Smooth muscle cell (in vitro differentiated cells): ENCODE measurements around the gene ZNF345. TPM values are rescaled to one million over a fixed set of nuclear protein-coding genes. Genes with fewer than 3 reads are reported as not detected.

ENCODE experiments used
- DNase-seq: peaks from one replicate; lab custom pipeline; 2025; ENCODE audit not compliant: unreplicated experiment; lab: John Stamatoyannopoulos, UW
- H2AFZ ChIP-seq: fragments of 200-600 bp; sonication (generic); 2 replicates; pipeline ENCODE4 v1.6.0; 2016; ENCODE audit warnings: antibody characterized with exemption, low read depth, mild to moderate bottlenecking
- H3F3A ChIP-seq: fragments of 200-600 bp; sonication (generic); 2 replicates; pipeline ENCODE4 v1.6.0; 2017; ENCODE audit warnings: antibody characterized with exemption, low read depth
- H3K27ac ChIP-seq: fragments of 200-600 bp; sonication (generic); 2 replicates; pipeline ENCODE4 v1.5.1; 2016; ENCODE audit warnings: low read depth, mild to moderate bottlenecking
- H3K27me3 ChIP-seq: fragments of 200-600 bp; sonication (generic); 2 replicates; pipeline ENCODE4 v1.6.1; 2016; ENCODE audit warnings: low read depth, mild to moderate bottlenecking
- H3K36me3 ChIP-seq: fragments of 200-600 bp; sonication (generic); 2 replicates; pipeline ENCODE4 v1.5.1; 2016; ENCODE audit warnings: low read depth
- H3K4me1 ChIP-seq: fragments of 200-600 bp; sonication (generic); 2 replicates; pipeline ENCODE4 v1.5.1; 2016; ENCODE audit warnings: low read depth
- H3K4me2 ChIP-seq: fragments of 200-600 bp; sonication (generic); 2 replicates; pipeline ENCODE4 v1.6.0; 2016; ENCODE audit warnings: mild to moderate bottlenecking
- H3K4me3 ChIP-seq: fragments of 200-600 bp; sonication (generic); 2 replicates; pipeline ENCODE4 v1.5.1; 2016; ENCODE audit warnings: mild to moderate bottlenecking
- H3K79me2 ChIP-seq: fragments of 200-600 bp; sonication (generic); 2 replicates; pipeline ENCODE4 v1.6.0; 2016; ENCODE audit warnings: low read depth, mild to moderate bottlenecking
- H3K9ac ChIP-seq: fragments of 200-600 bp; sonication (generic); 2 replicates; pipeline ENCODE4 v1.6.0; 2016; ENCODE audit warnings: low read depth
- H3K9me3 ChIP-seq: fragments of 200-600 bp; sonication (generic); replicated peaks from 2 replicates; pipeline ENCODE4 v1.5.1; 2016; ENCODE audit warnings: low read depth
- H4K20me1 ChIP-seq: fragments of 200-600 bp; sonication (generic); 2 replicates; pipeline ENCODE4 v1.6.0; 2016; ENCODE audit warnings: low read depth
- CTCF ChIP-seq: fragments of 200-600 bp; sonication (generic); IDR thresholded peaks from 2 replicates; pipeline ENCODE4 v1.5.1; 2017; ENCODE audit warnings: borderline replicate concordance, mild to moderate bottlenecking, antibody characterized with exemption; ENCODE audit not compliant: insufficient read depth, poor library complexity, severe bottlenecking
- WGBS: methylation state at CpG from one replicate; pipeline ENCODE4 v1.1.7; 2016; ENCODE audit warnings: low lambda C conversion rate; 5-methylcytosine and 5-hydroxymethylcytosine counted together
- polyA plus RNA-seq: library from polyadenylated mRNA; unstranded; fragments of >200 nt; fragmentation: Nextera tagmentation; extraction: Ambion mirVana; gene quantifications from 2 replicates; pipeline ENCODE4 v1.2.1, GENCODE V29; 2016
- small RNA-seq: library from RNA; depleted of rRNA; stranded (forward); fragments of <200 nt; gene quantifications from one replicate; pipeline ENCODE3, GENCODE V24; 2014
- total RNA-seq: library from RNA; depleted of rRNA; stranded (reverse); fragments of >200 nt; gene quantifications from 2 replicates; pipeline ENCODE4 v1.2.3, GENCODE V29; 2014

Gene ZNF345
- total and polyA plus RNA-seq, 2 experiments from 2014 or later, result 1.7 to 4.8 TPM

DNA sequence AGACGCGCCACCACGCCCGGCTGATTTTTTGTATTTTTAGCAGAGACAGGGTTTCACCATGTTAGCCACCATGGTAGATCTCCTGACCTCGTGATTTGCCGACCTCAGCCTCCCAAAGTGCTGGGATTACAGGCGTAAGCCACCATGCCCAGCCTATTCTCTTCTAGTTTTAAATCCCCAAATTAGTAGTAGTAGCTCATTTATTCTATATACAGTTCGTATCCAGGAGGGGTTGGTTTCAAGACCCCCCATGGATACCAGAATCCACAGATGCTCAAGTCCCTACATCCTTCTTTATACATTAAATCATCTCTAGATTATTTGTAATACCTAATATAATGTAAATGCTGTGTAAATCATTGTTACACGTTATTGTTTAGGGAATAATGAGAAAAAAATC is 67.4 kb downstream of the ZNF345 start:
- H3K4me3 ChIP-seq, result no peak overlapping the region
- no peak overlapping the region for H3K27ac ChIP-seq
- DNase-seq, result no peak
- H3K4me2 ChIP-seq, result no peak overlapping the region
- WGBS, result 98% methylated on average over 9 of the region's 9 CpGs
- no peak overlapping the region for H2AFZ ChIP-seq
- no peaks in the 10 kb centered on the region for H3K27me3 ChIP-seq
- no peaks in the 10 kb centered on the region for H3F3A ChIP-seq
- H3K9me3 ChIP-seq, result peaks cover 9% of the 10 kb centered on the region
- no peaks in the 10 kb centered on the region for H4K20me1 ChIP-seq
- peaks cover 20% of the 10 kb centered on the region for H3K36me3 ChIP-seq
- H3K79me2 ChIP-seq, result peaks cover 10% of the 10 kb centered on the region
- no peak overlapping the region for H3K9ac ChIP-seq
- H3K4me1 ChIP-seq, result peaks cover 8% of the 10 kb centered on the region
- TF ChIP-seq CTCF, result no peak

Small RNA genes within 50 kb of the gene (small RNA-seq; reads per million reads assigned to genes)
- gene RF00019, result not detected

Other genes with a start within 250 kb of the ZNF345 start
- 6.0 and 8.9 TPM in 2 replicates for gene ZNF382, start 245.6 kb upstream of the ZNF345 start, total RNA-seq
- 3.0 and 3.5 TPM in 2 replicates for gene ZNF382, start 245.6 kb upstream of the ZNF345 start, polyA plus RNA-seq
- gene ZNF461, start 184.0 kb upstream of the ZNF345 start, total RNA-seq, result 9.8 and 11.5 TPM in 2 replicates
- gene ZNF461, start 184.0 kb upstream of the ZNF345 start, polyA plus RNA-seq, result 2.6 and 5.1 TPM in 2 replicates
- 8.0 and 11.3 TPM in 2 replicates for gene ZNF567, start 163.3 kb upstream of the ZNF345 start, total RNA-seq
- 5.3 and 10.1 TPM in 2 replicates for gene ZNF567, start 163.3 kb upstream of the ZNF345 start, polyA plus RNA-seq
- gene ZNF850, start 78.1 kb upstream of the ZNF345 start, total RNA-seq, result 2.8 and 10.1 TPM in 2 replicates
- gene ZNF850, start 78.1 kb upstream of the ZNF345 start, polyA plus RNA-seq, result 0.78 and 0.99 TPM in 2 replicates
- gene ZNF790, start 12.5 kb upstream of the ZNF345 start, total RNA-seq, result 7.8 and 12.6 TPM in 2 replicates
- 2.6 and 5.0 TPM in 2 replicates for gene ZNF790, start 12.5 kb upstream of the ZNF345 start, polyA plus RNA-seq
- 2.6 and 2.7 TPM in 2 replicates for gene ZNF829, start 65.4 kb downstream of the ZNF345 start, total RNA-seq
- 0.71 and 2.4 TPM in 2 replicates for gene ZNF829, start 65.4 kb downstream of the ZNF345 start, polyA plus RNA-seq
- gene ZNF568, start 65.5 kb downstream of the ZNF345 start, total RNA-seq, result 5.8 and 8.3 TPM in 2 replicates
- gene ZNF568, start 65.5 kb downstream of the ZNF345 start, polyA plus RNA-seq, result 3.0 and 4.3 TPM in 2 replicates
- 2.4 and 11.0 TPM in 2 replicates for gene ZNF420, start 227.6 kb downstream of the ZNF345 start, total RNA-seq
- gene ZNF420, start 227.6 kb downstream of the ZNF345 start, polyA plus RNA-seq, result 3.2 and 4.9 TPM in 2 replicates